Lower leg skin (tissue), 3 donors: ENCODE data around the gene GSN.

ENCODE experiments used
- POLR2A ChIP-seq, 2 donors: fragments of 450-650 bp; IDR thresholded peaks; one replicate each; pipeline ENCODE4 v1.6.1; 2016 to 2017; ENCODE audit warnings: antibody characterized with exemption in 2 of 2, mild to moderate bottlenecking in 1 of 2, moderate library complexity in 1 of 2
- TF ChIP-seq, protein P1 (sequence below), 3 donors: fragments of 450-650 bp; IDR thresholded peaks; one replicate each; pipeline ENCODE4 v1.5.1; 2016; ENCODE audit warnings: antibody characterized with exemption in 3 of 3, mild to moderate bottlenecking in 3 of 3, moderate library complexity in 2 of 3

DNA sequence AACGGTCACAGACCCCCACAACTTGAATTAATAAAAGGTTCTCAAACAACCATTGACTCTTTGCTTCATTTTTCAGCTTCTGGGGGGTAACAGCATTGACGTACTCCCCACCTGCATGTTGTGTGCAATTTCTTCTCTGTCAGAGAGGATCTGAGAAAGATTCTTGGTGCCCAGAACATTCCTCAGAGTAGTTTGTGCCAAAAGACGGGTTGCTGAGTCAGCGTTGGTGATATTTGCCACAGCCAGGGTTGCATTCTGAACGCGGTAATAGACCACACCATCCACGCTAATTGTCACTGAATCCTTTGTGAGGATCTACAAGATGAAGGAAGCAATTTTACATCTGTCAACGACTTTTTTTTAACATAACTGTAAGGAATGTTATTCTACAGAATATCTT, 81.0 kb downstream of the GSN start:
- TF ChIP-seq, protein P1, sequence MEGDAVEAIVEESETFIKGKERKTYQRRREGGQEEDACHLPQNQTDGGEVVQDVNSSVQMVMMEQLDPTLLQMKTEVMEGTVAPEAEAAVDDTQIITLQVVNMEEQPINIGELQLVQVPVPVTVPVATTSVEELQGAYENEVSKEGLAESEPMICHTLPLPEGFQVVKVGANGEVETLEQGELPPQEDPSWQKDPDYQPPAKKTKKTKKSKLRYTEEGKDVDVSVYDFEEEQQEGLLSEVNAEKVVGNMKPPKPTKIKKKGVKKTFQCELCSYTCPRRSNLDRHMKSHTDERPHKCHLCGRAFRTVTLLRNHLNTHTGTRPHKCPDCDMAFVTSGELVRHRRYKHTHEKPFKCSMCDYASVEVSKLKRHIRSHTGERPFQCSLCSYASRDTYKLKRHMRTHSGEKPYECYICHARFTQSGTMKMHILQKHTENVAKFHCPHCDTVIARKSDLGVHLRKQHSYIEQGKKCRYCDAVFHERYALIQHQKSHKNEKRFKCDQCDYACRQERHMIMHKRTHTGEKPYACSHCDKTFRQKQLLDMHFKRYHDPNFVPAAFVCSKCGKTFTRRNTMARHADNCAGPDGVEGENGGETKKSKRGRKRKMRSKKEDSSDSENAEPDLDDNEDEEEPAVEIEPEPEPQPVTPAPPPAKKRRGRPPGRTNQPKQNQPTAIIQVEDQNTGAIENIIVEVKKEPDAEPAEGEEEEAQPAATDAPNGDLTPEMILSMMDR (IDR thresholded peaks at IDR 0.05): no peak
- TF ChIP-seq POLR2A (IDR thresholded peaks at IDR 0.05): no peak
